ENCODE data around the gene SRRD. TPM values are rescaled to one million over a fixed set of nuclear protein-coding genes. Genes with fewer than 3 reads are reported as not detected.

Gene SRRD
- total RNA-seq, 2 experiments from 2014 or later, result 17.5 TPM

DNA sequence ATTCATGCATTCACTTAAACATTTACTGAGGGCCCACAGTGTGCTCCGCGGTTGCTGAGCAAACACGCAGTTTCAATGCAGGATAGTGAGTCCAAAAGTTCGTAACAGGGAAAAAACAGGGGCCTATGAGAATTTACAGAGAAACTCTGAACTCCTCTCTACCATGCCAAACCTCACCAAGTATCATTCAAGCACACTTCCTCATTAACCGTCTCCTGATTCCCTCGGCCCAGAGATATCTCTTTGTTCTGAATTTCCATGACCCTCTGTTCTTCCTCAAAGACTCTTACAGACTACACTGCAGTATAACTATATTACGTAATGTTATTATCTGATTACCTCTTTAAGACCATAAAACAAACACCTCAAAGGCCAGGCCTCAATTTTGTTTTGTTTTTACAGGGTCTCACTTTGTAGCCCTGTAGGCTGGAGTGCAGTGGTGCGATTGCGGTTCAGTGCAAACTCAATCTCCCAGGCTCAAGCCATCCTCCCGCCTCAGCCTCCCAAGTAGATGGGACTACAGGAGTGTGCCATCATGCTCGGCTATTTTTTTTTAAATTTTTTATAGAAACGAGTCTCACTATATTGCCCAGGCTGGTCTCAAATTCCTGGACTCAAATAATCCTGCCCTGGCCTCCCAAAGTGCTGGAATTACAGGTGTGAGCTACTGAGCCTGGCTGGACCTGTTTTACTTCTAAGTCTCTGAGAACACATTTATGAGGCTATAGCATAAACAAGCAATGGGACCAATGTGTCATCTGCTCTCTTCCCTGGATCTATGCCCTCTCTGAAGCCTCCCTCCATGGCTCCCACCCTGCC lies 3.7 kb upstream of the SRRD start:
- ChIA-PET POLR2A (interaction anchor here (0.9 to 2.0 kb wide), 7 partner anchors 14 to 194 kb away, joined by 3 to 17 read pairs (median 5); partner anchors contain the start of gene MIAT), CTCF (interaction anchor here (0.7 to 2.0 kb wide), 6 partner anchors 13 to 199 kb away, joined by 3 to 6 read pairs (median 5); no protein-coding TSS in a partner anchor)
- Mint-ChIP-seq H3K4me1 (peaks cover 73% of the 10 kb centered on the region), H3K36me3 (ENCODE audit: low read depth) (peaks cover 46% of the 10 kb centered on the region), H3K4me3 (peak overlapping the region; percentile 93), H3K27me3 (no peaks in the 10 kb centered on the region), H3K27ac (peak overlapping the region; percentile 71), H3K9me3 (no peaks in the 10 kb centered on the region)
- no peak for DNase-seq

DNA sequence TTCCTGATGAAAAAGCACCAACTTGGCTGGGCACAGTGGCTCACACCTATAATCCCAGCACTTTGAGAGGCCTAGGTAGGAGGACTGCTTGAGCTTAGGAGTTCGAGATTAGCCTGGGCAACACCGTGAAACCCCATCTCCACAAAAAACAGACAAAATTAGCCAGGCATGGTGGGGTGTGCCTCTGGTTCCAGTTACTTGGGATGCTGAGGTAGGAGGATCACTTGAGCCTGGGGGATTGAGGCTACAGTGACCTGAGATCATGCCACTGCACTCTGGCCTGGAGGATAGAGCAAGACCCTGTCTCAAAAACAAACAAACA lies 3.1 kb upstream of the SRRD start:
- no peaks in the 10 kb centered on the region for H3K9me3 Mint-ChIP-seq
- H3K27ac Mint-ChIP-seq, result peak overlapping the region; percentile 71
- DNase-seq, result no peak
- H3K4me1 Mint-ChIP-seq, result peaks cover 78% of the 10 kb centered on the region
- peak overlapping the region; percentile 93 for H3K4me3 Mint-ChIP-seq
- ChIA-PET POLR2A (interaction anchor here (1.2 kb wide), 1 partner anchor 15 kb away, joined by 3 read pairs; no protein-coding TSS in a partner anchor), CTCF (interaction anchor here (0.9 to 2.8 kb wide), 3 partner anchors 19 to 185 kb away, joined by 3 to 9 read pairs (median 6); no protein-coding TSS in a partner anchor)
- H3K27me3 Mint-ChIP-seq, result no peaks in the 10 kb centered on the region
- H3K36me3 Mint-ChIP-seq (ENCODE audit: low read depth), result peaks cover 45% of the 10 kb centered on the region

DNA sequence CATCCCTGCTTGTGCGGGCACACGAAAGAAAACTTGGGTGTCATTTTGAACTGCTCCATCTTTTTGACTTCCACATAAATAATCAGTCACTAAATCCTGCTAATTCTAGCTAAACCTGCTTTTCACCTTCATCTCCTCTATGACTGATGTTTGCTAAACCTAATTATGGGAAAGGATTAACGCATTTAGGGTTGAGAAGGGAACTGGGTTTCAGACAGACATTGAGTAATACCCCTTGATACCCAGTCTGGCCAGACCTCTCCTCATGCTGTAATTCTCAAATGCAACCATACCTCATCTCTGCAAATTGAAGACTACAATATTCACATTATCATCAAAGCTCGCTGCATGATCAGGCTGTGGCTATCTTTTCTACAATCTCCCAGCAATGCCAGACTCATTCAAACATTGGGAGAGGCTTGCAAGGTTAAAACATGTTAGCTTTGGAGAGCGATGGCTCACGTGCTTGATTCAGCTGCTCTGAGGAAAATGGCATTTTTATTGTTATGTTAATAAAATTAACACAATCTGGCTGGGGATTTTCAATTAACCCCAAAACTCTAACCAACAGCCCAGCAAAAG lies 2.5 kb upstream of the SRRD start:
- peaks cover 84% of the 10 kb centered on the region for H3K4me1 Mint-ChIP-seq
- H3K27me3 Mint-ChIP-seq, result no peaks in the 10 kb centered on the region
- H3K9me3 Mint-ChIP-seq, result no peaks in the 10 kb centered on the region
- peaks cover 45% of the 10 kb centered on the region for H3K36me3 Mint-ChIP-seq (ENCODE audit: low read depth)
- ChIA-PET CTCF (interaction anchor here (0.9 to 3.6 kb wide), 8 partner anchors 20 to 198 kb away, joined by 3 to 17 read pairs (median 5); no protein-coding TSS in a partner anchor), POLR2A (interaction anchor here (1.0 to 5.7 kb wide), 8 partner anchors 8 to 191 kb away, joined by 3 to 92 read pairs (median 4); partner anchors contain the start of gene TFIP11)
- DNase-seq, result no peak
- H3K4me3 Mint-ChIP-seq, result peak overlapping the region; percentile 93
- peak overlapping the region; percentile 71 for H3K27ac Mint-ChIP-seq

DNA sequence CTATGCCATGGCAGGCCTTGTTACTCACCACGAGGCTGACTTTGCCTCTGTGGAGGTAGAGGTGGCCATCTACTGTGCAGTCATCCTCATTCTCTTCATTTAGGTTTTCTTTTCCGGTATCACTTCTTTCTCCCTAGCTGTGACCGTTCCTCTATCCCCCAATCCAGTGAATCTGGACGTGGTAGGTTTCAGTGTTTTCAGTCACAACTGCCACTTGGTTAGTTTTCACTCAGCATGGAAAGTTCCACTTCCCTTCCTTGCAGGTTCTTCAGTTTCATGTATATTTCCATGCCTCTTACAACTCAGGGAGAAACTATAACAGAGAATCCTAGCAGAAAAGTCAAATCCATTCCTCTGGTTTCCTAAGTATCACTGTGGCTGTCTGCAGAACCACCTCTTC lies 2.0 kb upstream of the SRRD start:
- peak overlapping the region; percentile 93 for H3K4me3 Mint-ChIP-seq
- no peak for DNase-seq
- peak overlapping the region; percentile 71 for H3K27ac Mint-ChIP-seq
- H3K36me3 Mint-ChIP-seq (ENCODE audit: low read depth), result peaks cover 41% of the 10 kb centered on the region
- POLR2A ChIA-PET, result interaction anchor here (0.7 to 5.7 kb wide), 9 partner anchors 9 to 191 kb away, joined by 3 to 92 read pairs (median 3); partner anchors contain the start of genes ASPHD2 and TFIP11
- CTCF ChIA-PET, result interaction anchor here (1.2 to 3.6 kb wide), 8 partner anchors 20 to 197 kb away, joined by 3 to 17 read pairs (median 6); no protein-coding TSS in a partner anchor
- no peaks in the 10 kb centered on the region for H3K9me3 Mint-ChIP-seq
- peaks cover 84% of the 10 kb centered on the region for H3K4me1 Mint-ChIP-seq
- H3K27me3 Mint-ChIP-seq, result no peaks in the 10 kb centered on the region

DNA sequence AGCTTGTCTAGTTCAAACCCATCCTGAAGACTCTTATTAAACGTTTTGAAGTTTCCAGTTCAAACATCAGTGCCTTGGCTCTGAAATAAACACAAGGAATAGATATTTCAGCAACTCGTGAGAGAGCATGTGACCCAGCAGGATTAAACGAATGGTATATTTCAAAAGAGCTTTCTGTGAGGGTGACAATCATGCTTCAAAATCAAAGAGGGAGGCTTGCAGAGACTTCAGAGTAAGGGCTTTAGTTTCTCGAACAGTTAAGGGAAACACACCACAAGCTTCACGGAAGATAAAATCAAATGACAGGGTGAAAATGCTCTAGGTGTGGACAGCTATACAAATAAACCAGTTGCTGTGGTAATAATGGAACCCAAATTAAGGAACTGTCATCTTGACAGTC lies 1.5 kb upstream of the SRRD start:
- CTCF ChIA-PET, result interaction anchor here (1.2 to 3.6 kb wide), 8 partner anchors 19 to 197 kb away, joined by 3 to 17 read pairs (median 6); no protein-coding TSS in a partner anchor
- Mint-ChIP-seq H3K27me3 (no peaks in the 10 kb centered on the region), H3K36me3 (ENCODE audit: low read depth) (peaks cover 37% of the 10 kb centered on the region), H3K9me3 (no peaks in the 10 kb centered on the region), H3K4me1 (peaks cover 79% of the 10 kb centered on the region), H3K4me3 (peak overlapping the region; percentile 93), H3K27ac (peak overlapping the region; percentile 71)
- POLR2A ChIA-PET, result interaction anchor here (0.7 to 5.7 kb wide), 9 partner anchors 9 to 190 kb away, joined by 3 to 92 read pairs (median 3); partner anchors contain the start of genes ASPHD2 and TFIP11
- no peak for DNase-seq

DNA sequence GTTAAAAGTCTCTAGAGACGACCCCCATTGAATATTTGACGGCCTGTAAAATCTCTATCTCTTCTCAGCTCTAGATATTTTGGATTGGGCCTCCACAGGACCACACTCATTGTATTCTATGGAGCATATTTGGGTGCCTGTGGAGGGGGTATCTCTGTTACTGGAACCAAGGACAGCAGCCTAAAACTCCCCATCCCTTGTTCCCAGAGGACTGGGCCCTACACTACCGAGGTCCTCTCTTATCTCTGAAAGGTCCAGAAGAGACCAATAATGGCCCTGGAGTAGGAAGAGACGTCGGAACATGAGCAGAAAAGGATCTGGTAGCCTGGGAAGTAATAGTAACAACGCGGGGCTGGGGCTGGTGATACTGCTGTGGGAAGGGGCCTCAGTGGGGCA lies 636 bp upstream of the SRRD start:
- H3K4me1 Mint-ChIP-seq, result peaks cover 71% of the 10 kb centered on the region
- peaks cover 33% of the 10 kb centered on the region for H3K36me3 Mint-ChIP-seq (ENCODE audit: low read depth)
- ChIA-PET CTCF (interaction anchor here (0.8 to 3.6 kb wide), 8 partner anchors 19 to 190 kb away, joined by 4 to 32 read pairs (median 9); partner anchors contain the start of gene TFIP11), POLR2A (interaction anchor here (0.9 to 5.7 kb wide), 20 partner anchors 9 to 1436 kb away, joined by 3 to 92 read pairs (median 7); partner anchors contain the start of genes MIAT, PITPNB and TFIP11)
- H3K27me3 Mint-ChIP-seq, result no peaks in the 10 kb centered on the region
- H3K27ac Mint-ChIP-seq, result peak overlapping the region; percentile 71
- no peaks in the 10 kb centered on the region for H3K9me3 Mint-ChIP-seq
- peak overlapping the region; percentile 93 for H3K4me3 Mint-ChIP-seq
- no peak for DNase-seq

DNA sequence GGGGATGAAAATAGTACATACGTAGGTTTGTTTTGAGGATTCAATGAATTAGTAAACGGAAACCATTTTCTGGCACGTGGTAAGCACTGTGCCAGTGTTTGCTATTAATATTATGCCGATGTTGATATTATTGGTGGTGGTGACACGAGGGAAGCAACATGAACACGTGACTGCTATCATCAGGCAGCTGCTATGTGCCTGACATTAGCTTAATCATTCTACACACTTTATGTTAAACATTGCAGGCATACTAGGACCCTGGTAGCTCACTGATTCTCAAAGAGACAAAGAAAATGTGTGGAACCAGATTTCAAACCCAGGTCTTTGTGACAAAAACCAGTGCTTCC lies 656 bp downstream of the SRRD start:
- H3K9me3 Mint-ChIP-seq, result no peaks in the 10 kb centered on the region

DNA sequence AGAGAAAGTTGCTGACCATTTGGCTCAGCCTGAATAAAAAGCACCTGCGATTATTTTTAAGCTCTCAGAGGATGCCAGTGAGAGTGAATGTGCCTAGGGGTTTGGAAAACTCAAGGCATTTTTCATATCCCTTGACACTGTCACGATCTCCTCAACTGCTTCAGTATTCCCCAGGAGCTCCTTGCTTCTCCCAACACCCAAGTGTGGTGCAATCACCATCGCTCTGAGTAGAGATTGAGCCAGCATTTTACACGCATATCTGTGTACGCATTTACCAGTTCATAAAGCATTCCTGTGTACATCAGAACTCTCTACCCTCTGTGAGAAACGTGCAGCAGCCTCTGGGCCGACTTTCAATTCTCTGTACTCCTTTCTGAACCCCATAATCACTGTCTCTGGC lies 1.3 kb downstream of the SRRD start:
- Mint-ChIP-seq H3K4me1 (peaks cover 55% of the 10 kb centered on the region), H3K27me3 (no peaks in the 10 kb centered on the region), H3K36me3 (ENCODE audit: low read depth) (peaks cover 41% of the 10 kb centered on the region), H3K4me3 (peak overlapping the region; percentile 93), H3K9me3 (no peaks in the 10 kb centered on the region), H3K27ac (peak overlapping the region; percentile 58)
- no peak for DNase-seq
- ChIA-PET POLR2A (interaction anchor here (0.9 to 5.7 kb wide), 16 partner anchors 7 to 188 kb away, joined by 3 to 92 read pairs (median 9); partner anchors contain the start of genes MIAT and TFIP11), CTCF (interaction anchor here (0.9 to 3.2 kb wide), 7 partner anchors 12 to 194 kb away, joined by 3 to 32 read pairs (median 8); partner anchors contain the start of gene TFIP11)

More for the DNA sequence above, 656 bp downstream of the SRRD start:
- H3K4me1 Mint-ChIP-seq, result peaks cover 62% of the 10 kb centered on the region
- peak overlapping the region; percentile 71 for H3K27ac Mint-ChIP-seq
- H3K27me3 Mint-ChIP-seq, result no peaks in the 10 kb centered on the region
- H3K4me3 Mint-ChIP-seq, result peak overlapping the region; percentile 93
- peaks cover 39% of the 10 kb centered on the region for H3K36me3 Mint-ChIP-seq (ENCODE audit: low read depth)
- POLR2A ChIA-PET, result interaction anchor here (0.9 to 5.7 kb wide), 25 partner anchors 8 to 188 kb away, joined by 3 to 92 read pairs (median 6); partner anchors contain the start of genes MIAT, TFIP11 and TPST2
- no peak for DNase-seq
- CTCF ChIA-PET, result interaction anchor here (0.9 to 3.6 kb wide), 8 partner anchors 11 to 194 kb away, joined by 3 to 32 read pairs (median 8); partner anchors contain the start of gene TFIP11

DNA sequence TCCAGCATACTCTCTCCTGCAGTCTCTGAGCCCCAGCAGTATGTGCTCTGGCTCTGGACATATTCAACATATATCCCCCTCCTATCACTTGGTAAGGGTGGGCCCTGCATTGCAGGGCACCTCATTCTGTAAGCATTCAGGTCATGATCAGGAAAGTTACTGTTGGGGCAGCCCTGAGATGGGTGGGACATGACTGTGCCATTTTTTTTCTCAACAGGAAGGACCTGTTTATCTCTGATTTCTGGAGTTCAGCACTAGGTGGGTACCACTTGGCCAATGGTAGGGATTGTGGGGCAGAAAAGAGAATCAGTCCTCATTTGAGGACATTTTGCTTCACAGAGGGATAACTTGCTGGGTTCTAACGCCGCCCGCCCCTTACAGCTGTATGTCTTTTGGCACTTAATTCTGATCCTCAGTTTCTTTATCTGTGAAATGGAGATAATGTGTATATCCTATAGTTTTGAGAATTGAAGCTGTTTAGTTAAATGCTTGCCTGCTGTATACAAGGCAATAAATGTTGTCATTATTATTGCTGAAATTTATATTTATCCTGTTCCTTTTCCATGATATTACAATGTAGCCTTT lies 2.2 kb downstream of the SRRD start:
- ChIA-PET CTCF (interaction anchor here (1.0 to 3.2 kb wide), 2 partner anchors 16 to 17 kb away, joined by 3 to 32 read pairs; no protein-coding TSS in a partner anchor), POLR2A (interaction anchor here (1.2 to 5.7 kb wide), 5 partner anchors 12 to 187 kb away, joined by 3 to 92 read pairs (median 28); no protein-coding TSS in a partner anchor)
- peaks cover 48% of the 10 kb centered on the region for H3K4me1 Mint-ChIP-seq

DNA sequence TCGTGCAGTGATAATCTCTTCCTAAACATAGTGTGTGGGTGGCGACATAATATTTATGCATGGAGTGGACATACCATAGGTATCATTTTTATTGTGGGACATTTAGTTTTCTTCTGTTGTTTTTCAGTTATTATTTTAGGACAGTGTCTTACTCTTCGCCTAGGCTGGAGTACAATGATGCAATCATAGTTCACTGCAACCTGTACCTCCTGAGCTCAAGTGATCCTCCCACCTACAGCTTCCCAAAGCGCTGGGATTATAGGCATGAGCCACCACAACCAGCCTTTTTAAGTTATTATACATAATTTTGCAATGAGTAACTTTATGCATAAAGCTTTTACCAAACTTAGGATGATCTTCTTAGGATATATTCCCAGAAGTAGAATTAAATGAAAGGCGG lies 2.7 kb downstream of the SRRD start:
- Mint-ChIP-seq H3K27me3 (no peaks in the 10 kb centered on the region), H3K4me3 (no peak overlapping the region), H3K27ac (no peak overlapping the region), H3K9me3 (no peaks in the 10 kb centered on the region), H3K36me3 (ENCODE audit: low read depth) (peaks cover 50% of the 10 kb centered on the region), H3K4me1 (peaks cover 43% of the 10 kb centered on the region)
- no peak for DNase-seq
- ChIA-PET CTCF (interaction anchor here (1.0 kb wide), 1 partner anchor 17 kb away, joined by 3 read pairs; no protein-coding TSS in a partner anchor), POLR2A (interaction anchor here (1.2 to 5.7 kb wide), 2 partner anchors 16 to 186 kb away, joined by 3 to 92 read pairs; no protein-coding TSS in a partner anchor)

More for the DNA sequence above, 2.2 kb downstream of the SRRD start:
- no peaks in the 10 kb centered on the region for H3K27me3 Mint-ChIP-seq
- no peak for DNase-seq
- no peaks in the 10 kb centered on the region for H3K9me3 Mint-ChIP-seq
- H3K4me3 Mint-ChIP-seq, result peak overlapping the region; percentile 93
- H3K27ac Mint-ChIP-seq, result peak overlapping the region; percentile 58
- peaks cover 45% of the 10 kb centered on the region for H3K36me3 Mint-ChIP-seq (ENCODE audit: low read depth)

DNA sequence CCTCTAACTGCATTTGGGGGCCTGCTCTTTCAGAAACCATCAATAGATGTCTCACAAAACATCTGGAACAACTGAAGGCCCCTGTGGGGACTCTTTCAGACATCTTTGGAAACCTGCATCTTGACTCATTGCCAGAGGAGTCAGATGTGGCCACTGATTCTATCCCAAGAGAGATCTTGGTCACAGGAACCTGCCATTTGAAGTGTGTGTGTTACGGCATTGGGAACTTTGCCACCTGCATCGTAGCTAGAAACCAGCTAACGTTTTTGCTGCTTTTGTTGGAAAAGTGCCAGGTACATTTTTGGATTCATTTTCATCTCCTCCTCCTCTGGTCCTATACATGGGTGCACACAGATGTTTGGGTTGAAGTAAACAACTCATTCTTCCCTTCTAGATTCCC lies 4.3 kb downstream of the SRRD start:
- H3K27ac Mint-ChIP-seq, result no peak overlapping the region
- no peaks in the 10 kb centered on the region for H3K27me3 Mint-ChIP-seq
- DNase-seq, result no peak
- no peak overlapping the region for H3K4me3 Mint-ChIP-seq
- H3K9me3 Mint-ChIP-seq, result no peaks in the 10 kb centered on the region
- peaks cover 51% of the 10 kb centered on the region for H3K36me3 Mint-ChIP-seq (ENCODE audit: low read depth)
- CTCF ChIA-PET, result no interaction called here
- H3K4me1 Mint-ChIP-seq, result peaks cover 27% of the 10 kb centered on the region
- POLR2A ChIA-PET, result no interaction called here
